KMS-11 (cell line): ENCODE results near the gene MAP4K4.
"Not testable (repeated sequence)": the region's sequence is repeated elsewhere in the genome, so short reads cannot be mapped to it uniquely, and the experiment has no call there.

Source experiments
- H2AFZ ChIP-seq: fragments of 200-600 bp; sonication (generic); 2 replicates; pipeline ENCODE4 v1.6.1; 2016; ENCODE audit warnings: antibody characterized with exemption, mixed run types, low read depth
- H3K27ac ChIP-seq: fragments of 200-600 bp; sonication (generic); 2 replicates; pipeline ENCODE4 v1.6.1; 2016; ENCODE audit warnings: mild to moderate bottlenecking, mixed run types
- H3K27me3 ChIP-seq: fragments of 200-600 bp; sonication (generic); 2 replicates; pipeline ENCODE4 v1.6.1; 2017; ENCODE audit warnings: mild to moderate bottlenecking, low read depth, mixed run types, moderate library complexity; ENCODE audit not compliant: insufficient read depth
- H3K36me3 ChIP-seq: fragments of 200-600 bp; sonication (generic); 2 replicates; pipeline ENCODE4 v1.6.1; 2017; ENCODE audit warnings: mild to moderate bottlenecking, mixed run types; ENCODE audit not compliant: insufficient read depth
- H3K4me1 ChIP-seq: fragments of 200-600 bp; sonication (generic); 2 replicates; pipeline ENCODE4 v1.6.1; 2016; ENCODE audit warnings: mild to moderate bottlenecking, low read depth, mixed run types; ENCODE audit not compliant: poor library complexity, severe bottlenecking
- H3K4me2 ChIP-seq: fragments of 200-600 bp; sonication (generic); 2 replicates; pipeline ENCODE4 v1.7.0; 2016; ENCODE audit warnings: mild to moderate bottlenecking, mixed run types
- H3K4me3 ChIP-seq: fragments of 200-600 bp; sonication (generic); IDR thresholded peaks from 2 replicates; pipeline ENCODE4 v1.6.1; 2017; ENCODE audit warnings: low read depth, low read length, mixed read lengths; ENCODE audit not compliant: insufficient read depth
- H3K79me2 ChIP-seq: fragments of 200-600 bp; sonication (generic); 2 replicates; pipeline ENCODE4 v1.6.1; 2016; ENCODE audit warnings: low read depth, mixed run types; ENCODE audit not compliant: insufficient read depth
- H3K9ac ChIP-seq: fragments of 200-600 bp; sonication (generic); 2 replicates; pipeline ENCODE4 v1.6.1; 2016; ENCODE audit warnings: mild to moderate bottlenecking, mixed run types
- H4K20me1 ChIP-seq: fragments of 200-600 bp; sonication (generic); 2 replicates; pipeline ENCODE4 v1.6.1; 2016; ENCODE audit warnings: mild to moderate bottlenecking, mixed run types; ENCODE audit not compliant: insufficient read depth
- CTCF ChIP-seq: fragments of 200-600 bp; sonication (generic); conservative IDR thresholded peaks from 2 replicates; pipeline ENCODE4 v1.6.1; 2017; ENCODE audit warnings: low read depth, mild to moderate bottlenecking, antibody characterized with exemption, low read length, moderate library complexity, mixed read lengths

MAP4K4 gene

GRCh38 chr2:101766337-101766736 is 68.8 kb downstream of the MAP4K4 start:
- no peak overlapping the region for H3K27ac ChIP-seq
- TF ChIP-seq CTCF, result no peak
- H3K4me2 ChIP-seq, result peak overlapping the region; percentile 13; the same call in 1 of the 2 replicates
- peaks cover 32% of the 10 kb centered on the region for H3K4me1 ChIP-seq
- no peak overlapping the region for H3K4me3 ChIP-seq
- no peaks in the 10 kb centered on the region for H3K36me3 ChIP-seq
- H3K27me3 ChIP-seq, result no peaks in the 10 kb centered on the region
- H3K9ac ChIP-seq, result no peak overlapping the region
- H4K20me1 ChIP-seq, result no peaks in the 10 kb centered on the region
- no peak overlapping the region for H2AFZ ChIP-seq
- peaks cover 6% of the 10 kb centered on the region; the same call in 1 of the 2 replicates for H3K79me2 ChIP-seq

GRCh38 chr2:101766871-101767739 is 69.6 kb downstream of the MAP4K4 start:
- no peak for TF ChIP-seq CTCF
- no peak overlapping the region for H3K27ac ChIP-seq
- peaks cover 7% of the 10 kb centered on the region; the same call in 1 of the 2 replicates for H3K79me2 ChIP-seq
- H2AFZ ChIP-seq, result no peak overlapping the region
- no peak overlapping the region for H3K9ac ChIP-seq
- H3K4me3 ChIP-seq, result no peak overlapping the region
- H4K20me1 ChIP-seq, result no peaks in the 10 kb centered on the region
- no peaks in the 10 kb centered on the region for H3K27me3 ChIP-seq
- H3K36me3 ChIP-seq, result no peaks in the 10 kb centered on the region
- H3K4me1 ChIP-seq, result peaks cover 32% of the 10 kb centered on the region
- peak overlapping the region; percentile 3; the same call in 1 of the 2 replicates for H3K4me2 ChIP-seq

- Histone ChIP-seq H3K79me2 (peaks cover 18% of the 10 kb centered on the region; the same call in 1 of the 2 replicates), H3K4me1 (peaks cover 26% of the 10 kb centered on the region), H3K27ac (no peak overlapping the region), H3K9ac (no peak overlapping the region), H4K20me1 (no peaks in the 10 kb centered on the region), H3K4me2 (no peak overlapping the region), H3K36me3 (no peaks in the 10 kb centered on the region), H3K4me3 (no peak overlapping the region), H3K27me3 (no peaks in the 10 kb centered on the region), H2AFZ (no peak overlapping the region)
- TF ChIP-seq CTCF, result no peak
Measured at GRCh38 chr2:101768556-101769220, 71.2 kb downstream of the MAP4K4 start.

- H3K36me3 ChIP-seq, H3K9ac ChIP-seq, H3K27ac ChIP-seq, H4K20me1 ChIP-seq, H3K27me3 ChIP-seq, H2AFZ ChIP-seq, H3K4me2 ChIP-seq, H3K4me3 ChIP-seq: not testable (repeated sequence)
- Histone ChIP-seq H3K79me2 (peaks cover 24% of the 10 kb centered on the region; the same call in 1 of the 2 replicates), H3K4me1 (peaks cover 26% of the 10 kb centered on the region)
Measured at GRCh38 chr2:101769726-101770125, 72.2 kb downstream of the MAP4K4 start.
